22Rv1 (cell line): ENCODE data around the gene KLRD1.

ENCODE experiments used
- ZFX ChIP-seq: fragments of 450-650 bp; IDR thresholded peaks from 2 replicates; pipeline ENCODE4 v1.6.1; 2017; ENCODE audit warnings: antibody characterized with exemption, borderline replicate concordance
- TF ChIP-seq, protein P1 (sequence below): fragments of 450-650 bp; IDR thresholded peaks from 2 replicates; pipeline ENCODE4 v1.5.1; 2017; ENCODE audit warnings: mild to moderate bottlenecking

DNA sequence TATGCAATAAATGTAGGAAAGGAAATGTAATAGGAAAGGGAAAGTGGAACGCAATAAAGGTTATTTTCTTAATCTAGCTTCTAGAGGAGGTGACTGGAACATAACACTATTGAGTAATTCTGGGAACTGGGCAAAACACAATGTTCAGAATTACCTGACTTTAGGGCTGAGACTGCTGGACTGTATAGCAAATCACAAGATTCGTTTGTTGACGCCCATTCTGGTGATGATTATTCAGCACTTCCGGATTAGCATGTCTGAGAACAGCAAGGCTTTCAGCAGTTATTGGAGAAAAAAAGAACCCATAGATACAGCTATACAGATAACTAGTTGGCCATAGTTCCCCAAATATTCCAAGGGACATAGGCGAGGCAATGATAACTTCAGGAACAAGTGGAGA lies 2.3 kb upstream of the KLRD1 start:
- TF ChIP-seq, protein P1, sequence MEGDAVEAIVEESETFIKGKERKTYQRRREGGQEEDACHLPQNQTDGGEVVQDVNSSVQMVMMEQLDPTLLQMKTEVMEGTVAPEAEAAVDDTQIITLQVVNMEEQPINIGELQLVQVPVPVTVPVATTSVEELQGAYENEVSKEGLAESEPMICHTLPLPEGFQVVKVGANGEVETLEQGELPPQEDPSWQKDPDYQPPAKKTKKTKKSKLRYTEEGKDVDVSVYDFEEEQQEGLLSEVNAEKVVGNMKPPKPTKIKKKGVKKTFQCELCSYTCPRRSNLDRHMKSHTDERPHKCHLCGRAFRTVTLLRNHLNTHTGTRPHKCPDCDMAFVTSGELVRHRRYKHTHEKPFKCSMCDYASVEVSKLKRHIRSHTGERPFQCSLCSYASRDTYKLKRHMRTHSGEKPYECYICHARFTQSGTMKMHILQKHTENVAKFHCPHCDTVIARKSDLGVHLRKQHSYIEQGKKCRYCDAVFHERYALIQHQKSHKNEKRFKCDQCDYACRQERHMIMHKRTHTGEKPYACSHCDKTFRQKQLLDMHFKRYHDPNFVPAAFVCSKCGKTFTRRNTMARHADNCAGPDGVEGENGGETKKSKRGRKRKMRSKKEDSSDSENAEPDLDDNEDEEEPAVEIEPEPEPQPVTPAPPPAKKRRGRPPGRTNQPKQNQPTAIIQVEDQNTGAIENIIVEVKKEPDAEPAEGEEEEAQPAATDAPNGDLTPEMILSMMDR = no peak
- TF ChIP-seq ZFX = no peak
